ENCODE results near the gene CCZ1B.
"Not testable (repeated sequence)": the region's sequence is repeated elsewhere in the genome, so short reads cannot be mapped to it uniquely, and the experiment has no call there.

- TF ChIP-seq CTCF, POLR2A, EP300, POLR2AphosphoS5 (IDR thresholded peaks at IDR 0.05): not testable (repeated sequence)
Measured at GRCh38 chr7:6842278-6842921, 16.3 kb upstream of the CCZ1B start.
